ENCODE measurements around the gene MYO1E. TPM values are rescaled to one million over a fixed set of nuclear protein-coding genes. Genes with fewer than 3 reads are reported as not detected.

Gene MYO1E
- total and polyA plus RNA-seq, 10 donors: 21.3 to 115 (median 65.6) TPM

- intact Hi-C loops (cut with DNase I; ENCODE audit: low total_unique reads): loop anchor here (5.0 to 10.0 kb wide), 2 partner anchors 122 to 196 kb away; no protein-coding TSS in a partner anchor
- TF ChIP-seq POLR2AphosphoS5 (IDR thresholded peaks at IDR 0.05): no peak
- H3K27me3 ChIP-seq (replicated peaks in 1 of 7): peaks cover 0 to 38% (median 7%) of the 10 kb centered on the region in 7 donors
- peaks cover 0 to 66% (median 41%) of the 10 kb centered on the region in 6 donors for H3K4me1 ChIP-seq
- H3K27ac ChIP-seq: peak overlapping the region; percentile 77 to 91 (median 87)
- peak overlapping the region; percentile 61 to 96 (median 84) for H3K4me3 ChIP-seq
- no peaks in the 10 kb centered on the region for H3K9me3 ChIP-seq
- no peak for DNase-seq
- WGBS, 5 donors: 3 to 5% (median 3%) methylated on average over 6 of the region's 6 CpGs
- H3K36me3 ChIP-seq: no peaks in the 10 kb centered on the region
These were observed 544 bp upstream of the MYO1E start for GRCh38 chr15:59373215-59373614.

- H3K9me3 ChIP-seq: no peaks in the 10 kb centered on the region
- peak overlapping the region; percentile 61 to 96 (median 84) for H3K4me3 ChIP-seq
- WGBS, 5 donors: 3 to 8% (median 4%) methylated on average over 15 to 93 of the region's 93 CpGs
- H3K27ac ChIP-seq: peak overlapping the region in 7 of 8 donors; percentile 85 to 91 (median 88)
- peaks cover 0 to 66% (median 46%) of the 10 kb centered on the region in 6 donors for H3K4me1 ChIP-seq
- TF ChIP-seq POLR2AphosphoS5 (IDR thresholded peaks at IDR 0.05): no peak
- no peak for TF ChIP-seq POLR2A (IDR thresholded peaks at IDR 0.05)
- TF ChIP-seq CTCF (IDR thresholded peaks at IDR 0.05 in 8 of 11, conservative IDR thresholded peaks at IDR 0.05 in 3 of 11): no peak
- intact Hi-C loops (cut with DNase I; ENCODE audit: low total_unique reads): loop anchor here (5.0 to 10.0 kb wide), 2 partner anchors 123 to 194 kb away; no protein-coding TSS in a partner anchor
- peak; percentile 86 for DNase-seq
- H3K27me3 ChIP-seq (replicated peaks in 1 of 7): peaks cover 0 to 38% (median 7%) of the 10 kb centered on the region in 7 donors
- no peaks in the 10 kb centered on the region for H3K36me3 ChIP-seq
These were observed 966 bp downstream of the MYO1E start for GRCh38 chr15:59371458-59372351.

- Histone ChIP-seq H3K9me3 (no peaks in the 10 kb centered on the region), H3K4me3 (no peak overlapping the region), H3K27ac (peak overlapping the region in 3 of 8 donors; percentile 11 to 31 (median 23)), H3K27me3 (replicated peaks in 1 of 7) (peaks cover 0 to 38% (median 7%) of the 10 kb centered on the region in 7 donors), H3K36me3 (no peaks in the 10 kb centered on the region), H3K4me1 (peaks cover 0 to 79% (median 44%) of the 10 kb centered on the region in 6 donors)
- DNase-seq: no peak
- TF ChIP-seq POLR2A (IDR thresholded peaks at IDR 0.05) (no peak), CTCF (IDR thresholded peaks at IDR 0.05 in 8 of 11, conservative IDR thresholded peaks at IDR 0.05 in 3 of 11) (no peak), POLR2AphosphoS5 (IDR thresholded peaks at IDR 0.05) (no peak)
- 74 to 93% (median 81%) methylated on average over 2 of the region's 2 CpGs for WGBS, 5 donors
- intact Hi-C loops (cut with DNase I; ENCODE audit: low total_unique reads): no loop called here
These were observed 3.1 kb downstream of the MYO1E start for GRCh38 chr15:59369597-59369996.

GRCh38 chr15:59367022-59367451, 5.6 kb downstream of the MYO1E start:
- TF ChIP-seq POLR2AphosphoS5 (IDR thresholded peaks at IDR 0.05) (no peak), POLR2A (IDR thresholded peaks at IDR 0.05) (no peak), CTCF (IDR thresholded peaks at IDR 0.05 in 8 of 11, conservative IDR thresholded peaks at IDR 0.05 in 3 of 11) (no peak)
- Histone ChIP-seq H3K4me3 (no peak overlapping the region), H3K9me3 (no peaks in the 10 kb centered on the region), H3K27me3 (replicated peaks in 1 of 7) (peaks cover 0 to 17% (median under 1%) of the 10 kb centered on the region in 7 donors), H3K4me1 (peaks cover 0 to 65% (median 31%) of the 10 kb centered on the region in 6 donors), H3K27ac (no peak overlapping the region), H3K36me3 (no peaks in the 10 kb centered on the region)
- DNase-seq: no peak
- intact Hi-C loops (cut with DNase I; ENCODE audit: low total_unique reads): no loop called here
- WGBS, 5 donors: 58 to 75% (median 65%) methylated on average over 5 of the region's 5 CpGs

Measured in spleen (tissue), 11 donors.